K562 (cell line): ENCODE data around the gene TMEM181. TPM values are rescaled to one million over a fixed set of nuclear protein-coding genes. Genes with fewer than 3 reads are reported as not detected.
A peak's percentile ranks its signal among the peaks of the same experiment; 100 is the strongest.

Experiments
- ATAC-seq: fragments of 200-7000 bp; cut with Tn5 transposase; 3 replicates; pipeline ENCODE4 v1.9.1; 2020; ENCODE audit warnings: moderate library complexity
- BruUV-seq: library from RNA; stranded (reverse); fragments of 400-500 nt; replicated peaks from 2 replicates; lab custom pipeline; 2021; lab: Mats Ljungman, UMichigan
- CTCF ChIA-PET: fragments of 300-600 bp; formaldehyde crosslinking; extraction: SDS; loops from one replicate; lab custom pipeline; 2021; ENCODE audit warnings: low intra/inter-chr PET ratio; lab: Yijun Ruan, JAX
- POLR2A ChIA-PET: fragments of 300-600, 350-650 bp; sonication (Branson Sonifier 250); formaldehyde crosslinking; extraction: SDS; loops from one replicate; lab custom pipeline; 2021; ENCODE audit warnings: antibody characterized with exemption, inconsistent platforms; lab: Yijun Ruan, JAX
- DNase-seq, 4 experiments: peaks; one replicate each; pipeline versions ENCODE4 v3.0.0 to v3.0.0-alpha.2; 2011 to 2018; ENCODE audit warnings: low spot score in 3 of 4, mixed read lengths in 3 of 4; ENCODE audit errors: extremely low read depth in 1 of 4
- FAIRE-seq: peaks from 2 replicates; lab custom pipeline; 2011; peaks lifted over from hg19 to GRCh38; lab: Jason Lieb, UNC
- H2AFZ ChIP-seq: 2 replicates; pipeline ENCODE4 v1.6.0; 2011; ENCODE audit warnings: low read depth, low read length, control low read depth, inconsistent platforms
- H3K27ac ChIP-seq: fragments of 200-600 bp; 3 replicates; pipeline ENCODE4 v1.8.0; 2011; ENCODE audit warnings: low read depth, mild to moderate bottlenecking, control low read depth, inconsistent platforms, low read length, moderate library complexity, mixed read lengths; ENCODE audit errors: extremely low read depth
- H3K27me3 ChIP-seq, 2 experiments: fragments of 300-600 bp in 1 of 2; 2 replicates in 1 of 2; 3 replicates in 1 of 2; pipeline versions ENCODE4 v1.6.0 to v1.8.0; 2011; ENCODE audit warnings: inconsistent platforms in 2 of 2, low read length in 2 of 2, mild to moderate bottlenecking in 1 of 2, mixed read lengths in 1 of 2, moderate library complexity in 1 of 2; ENCODE audit not compliant: control insufficient read depth in 2 of 2, insufficient read depth in 2 of 2
- H3K36me3 ChIP-seq: fragments of 300-600 bp; 3 replicates; pipeline ENCODE4 v1.8.0; 2011; ENCODE audit warnings: mild to moderate bottlenecking, low read length, inconsistent platforms; ENCODE audit not compliant: control insufficient read depth, insufficient read depth
- H3K4me1 ChIP-seq, 2 experiments: fragments of 200-600 bp in 1 of 2; replicated peaks in 1 of 2; 2 replicates in 1 of 2; 3 replicates in 1 of 2; pipeline versions ENCODE4 v1.5.1 to v1.8.0; 2011; ENCODE audit warnings: inconsistent platforms in 2 of 2, low read length in 2 of 2, mild to moderate bottlenecking in 1 of 2, mixed read lengths in 1 of 2, moderate library complexity in 1 of 2; ENCODE audit not compliant: control insufficient read depth in 2 of 2, insufficient read depth in 2 of 2
- H3K4me2 ChIP-seq: 2 replicates; pipeline ENCODE4 v1.6.1; 2011; ENCODE audit warnings: low read length, control low read depth, inconsistent platforms, mixed read lengths; ENCODE audit not compliant: insufficient read depth
- H3K4me3 ChIP-seq: fragments of 200-600 bp; sonication (generic), shearing (Covaris generic); 2 replicates; pipeline ENCODE4 v1.5.1; 2016; ENCODE audit warnings: control low read depth, inconsistent platforms
- H3K79me2 ChIP-seq: fragments of 200-600 bp; 3 replicates; pipeline ENCODE4 v1.8.0; 2011; ENCODE audit warnings: low read length, inconsistent platforms; ENCODE audit not compliant: control insufficient read depth, insufficient read depth
- H3K9ac ChIP-seq, 2 experiments: 2 replicates each; pipeline versions ENCODE4 v1.6.0 to v1.6.1; 2011; ENCODE audit warnings: low read depth in 2 of 2, low read length in 2 of 2, control low read depth in 1 of 2, inconsistent platforms in 1 of 2, mild to moderate bottlenecking in 1 of 2, mixed read lengths in 1 of 2; ENCODE audit not compliant: insufficient read depth in 1 of 2
- H3K9me1 ChIP-seq: one replicate; pipeline ENCODE4 v1.6.0; 2011; ENCODE audit warnings: inconsistent platforms, mild to moderate bottlenecking, low read length, moderate library complexity; ENCODE audit not compliant: control insufficient read depth, insufficient read depth
- H3K9me3 ChIP-seq: replicated peaks from 2 replicates; pipeline ENCODE4 v1.5.1; 2011; ENCODE audit warnings: low read depth, low read length, inconsistent platforms; ENCODE audit not compliant: control insufficient read depth, insufficient read depth
- H4K20me1 ChIP-seq: replicated peaks from 2 replicates; pipeline ENCODE4 v1.6.1; 2011; ENCODE audit warnings: low read length, inconsistent platforms, mixed read lengths; ENCODE audit not compliant: control insufficient read depth, insufficient read depth
- JUN ChIP-seq, 2 experiments: sonication (generic) in 1 of 2; formaldehyde crosslinking in 1 of 2; IDR thresholded peaks; 2 replicates each; pipeline versions ENCODE4 v1.6.1 to v1.8.0; 2012 to 2022; ENCODE audit warnings: borderline replicate concordance in 2 of 2, mild to moderate bottlenecking in 2 of 2, improper control_type of control experiment in 1 of 2, low read depth in 1 of 2, low read length in 1 of 2, missing genetic modification reagents in 1 of 2
- MNT ChIP-seq, 2 experiments: fragments of 450-650 bp; conservative IDR thresholded peaks; 2 replicates each; pipeline ENCODE4 v1.6.1; 2017; ENCODE audit warnings: mild to moderate bottlenecking in 2 of 2, moderate library complexity in 2 of 2
- ZBTB49 ChIP-seq: sonication (generic); formaldehyde crosslinking; IDR thresholded peaks from 2 replicates; pipeline ENCODE4 v1.8.0; 2022; ENCODE audit warnings: missing genetic modification reagents, mild to moderate bottlenecking, borderline replicate concordance
- WGBS: fragments of 100-300 bp; shearing (Covaris generic); methylation state at CpG from one replicate; pipeline ENCODE4 v1.1.6; 2016; ENCODE audit warnings: low coverage, mixed read lengths; ENCODE audit not compliant: insufficient coverage; ENCODE audit errors: missing lambda C conversion rate; 5-methylcytosine and 5-hydroxymethylcytosine counted together
- in situ Hi-C: fragments of 300-500 bp; cut with MboI; formaldehyde crosslinking; loops from 4 replicates; pipeline ENCODE4 v1.15.0; 2018; ENCODE audit warnings: inconsistent platforms, mixed read lengths
- intact Hi-C: fragments of 100-400 bp; cut with micrococcal nuclease; formaldehyde crosslinking; loops from 2 replicates; pipeline ENCODE4 v1.14.2; 2022
- polyA plus RNA-seq, 8 experiments: library from polyadenylated mRNA; depleted of rRNA in 4 of 8; stranded (reverse) in 5 of 8; unstranded in 3 of 8; fragments of >200 nt; fragmentation: Nextera tagmentation in 2 of 8; fragmentation: Illumina TruSeq in 1 of 8; extraction: Ambion mirVana in 2 of 8; extraction: Trizol in 1 of 8; gene quantifications; 2 replicates each; pipeline versions ENCODE4 v1.2.1 to v1.2.3, GENCODE V29; 2011 to 2014; ENCODE audit warnings: inconsistent platforms in 1 of 8, missing spikeins in 1 of 8
- total RNA-seq, 7 experiments: library from RNA; depleted of rRNA in 6 of 7; stranded (reverse); fragments of >200 nt in 6 of 7; fragmentation: Illumina TruSeq in 2 of 7; extraction: Trizol in 2 of 7; gene quantifications; 2 replicates each; pipeline versions ENCODE4 v1.2.1 to v1.2.3, GENCODE V29; 2011 to 2021; ENCODE audit warnings: low replicate concordance in 1 of 7

TMEM181 gene
- total and polyA plus RNA-seq, 9 of the 15 experiments (the other 6 are each of a cell fraction or from before 2014, with no cell fraction given) = 5.6 to 27.2 (median 19.9) TPM

GRCh38 chr6:158645064-158646022 is 85.5 kb downstream of the TMEM181 start:
- Histone ChIP-seq H3K9me1 (no peaks in the 10 kb centered on the region), H3K36me3 (peaks cover 22% of the 10 kb centered on the region; the same call in 2 of the 3 replicates), H3K4me1 (peaks cover 19 to 22% of the 10 kb centered on the region in 2 experiments; a peak in 4 of 5 replicates), H3K27ac (peak overlapping the region; percentile 8; the same call in 1 of the 3 replicates), H3K9me3 (no peaks in the 10 kb centered on the region), H4K20me1 (no peaks in the 10 kb centered on the region; the same call in 1 of the 2 replicates), H3K79me2 (peaks cover 39% of the 10 kb centered on the region)
- in situ Hi-C loops (no loop called here), intact Hi-C loops (no loop called here)
- ChIA-PET CTCF (interaction anchor here (0.6 kb wide), 1 partner anchor 20 kb away, joined by 4 read pairs; no protein-coding TSS in a partner anchor), POLR2A (interaction anchor here (0.6 to 1.9 kb wide), 11 partner anchors 8 to 1047 kb away, joined by 3 to 7 read pairs (median 3); no protein-coding TSS in a partner anchor)
- no peak for ATAC-seq
- 7% methylated on average over 21 of the region's 21 CpGs for WGBS
- FAIRE-seq = no peak
- BruUV-seq = TSS peak; percentile 57
- peak; percentile 19; the same call in 1 of the 2 replicates for TF ChIP-seq JUN (IDR thresholded peaks at IDR 0.05; ENCODE audit: borderline replicate concordance, low read depth, low read length)
- TF ChIP-seq JUN (CRISPR knock-in tag; IDR thresholded peaks at IDR 0.05; ENCODE audit: borderline replicate concordance) = no peak
- TF ChIP-seq MNT (conservative IDR thresholded peaks at IDR 0.05) = 0 out of 4 replicates have a peak, but pooled peaks have one; percentile 4 to 38
- no peak for TF ChIP-seq ZBTB49 (CRISPR knock-in tag)
- TF ChIP-seq, all 486 proteins: peak for 2
- H2AFZ ChIP-seq = peak overlapping the region; percentile 96
- H3K4me2 ChIP-seq = peak overlapping the region; percentile 86
- no peak for DNase-seq
- H3K27me3 ChIP-seq = peaks cover 8 to 15% of the 10 kb centered on the region in 2 experiments; a peak in 3 of 5 replicates
- peak overlapping the region; percentile 93 to 99 for H3K9ac ChIP-seq
- H3K4me3 ChIP-seq = peak overlapping the region; percentile 93
